PC-3 (cell line): ENCODE results near the gene CD40. TPM values are rescaled to one million over a fixed set of nuclear protein-coding genes. Genes with fewer than 3 reads are reported as not detected.

ENCODE experiments used
- ATAC-seq: fragments of 200-7000 bp; cut with Tn5 transposase; 2 replicates; pipeline ENCODE4 v1.9.1; 2020; ENCODE audit warnings: mild to moderate bottlenecking, moderate library complexity
- BruUV-seq: library from RNA; stranded (reverse); fragments of 400-500 nt; replicated peaks from 2 replicates; lab custom pipeline; 2021; lab: Mats Ljungman, UMichigan
- CTCF ChIA-PET: fragments of 300-600 bp; sonication (Branson Sonifier 250); formaldehyde crosslinking; loops from one replicate; lab custom pipeline; 2022; ENCODE audit warnings: antibody characterized with exemption; lab: Charles Lee
- POLR2A ChIA-PET: fragments of 300-600 bp; sonication (Branson Sonifier 250); formaldehyde crosslinking; loops from one replicate; lab custom pipeline; 2022; ENCODE audit warnings: antibody characterized with exemption; ENCODE audit not compliant: unreplicated experiment; lab: Charles Lee
- DNase-seq: peaks from one replicate; pipeline ENCODE4 v3.0.0-alpha.2; 2015
- H2AFZ ChIP-seq: fragments of 300-600 bp; sonication (generic); 2 replicates; pipeline ENCODE4 v1.6.0; 2016; ENCODE audit warnings: antibody characterized with exemption, low read length
- H3F3A ChIP-seq: fragments of 300-600 bp; sonication (generic); one replicate; pipeline ENCODE4 v1.6.0; 2017; ENCODE audit warnings: antibody characterized with exemption, low read length, control low read depth, mild to moderate bottlenecking; ENCODE audit not compliant: unreplicated experiment
- H3K27ac ChIP-seq: fragments of 300-600 bp; sonication (generic); 2 replicates; pipeline ENCODE4 v1.5.1; 2016; ENCODE audit warnings: mild to moderate bottlenecking, low read length
- H3K27me3 ChIP-seq: fragments of 300-600 bp; sonication (generic); 2 replicates; pipeline ENCODE4 v1.6.1; 2016; ENCODE audit warnings: low read length, mixed read lengths
- H3K36me3 ChIP-seq: fragments of 300-600 bp; sonication (generic); 2 replicates; pipeline ENCODE4 v1.6.1; 2016; ENCODE audit warnings: low read depth, mixed run types, low read length, mixed read lengths
- H3K4me1 ChIP-seq: fragments of 300-600 bp; sonication (generic); 2 replicates; pipeline ENCODE4 v1.5.1; 2016; ENCODE audit warnings: low read length; ENCODE audit not compliant: insufficient read depth
- H3K4me2 ChIP-seq: fragments of 300-600 bp; sonication (generic); 2 replicates; pipeline ENCODE4 v1.6.0; 2016; ENCODE audit warnings: low read length
- H3K4me3 ChIP-seq: fragments of 300-600 bp; sonication (generic); 2 replicates; pipeline ENCODE4 v1.5.1; 2016; ENCODE audit warnings: mild to moderate bottlenecking, low read length, mixed read lengths
- H3K79me2 ChIP-seq: fragments of 300-600 bp; sonication (generic); 2 replicates; pipeline ENCODE4 v1.6.1; 2017; ENCODE audit warnings: low read length, mixed read lengths
- H3K9ac ChIP-seq: fragments of 300-600 bp; sonication (generic); 2 replicates; pipeline ENCODE4 v1.6.0; 2016; ENCODE audit warnings: mild to moderate bottlenecking, low read length
- H3K9me2 ChIP-seq: fragments of 300-600 bp; sonication (generic); replicated peaks from 2 replicates; pipeline ENCODE4 v1.6.1; 2016; ENCODE audit warnings: mixed run types, low read length, mixed read lengths
- H3K9me3 ChIP-seq: fragments of 300-600 bp; sonication (generic); 2 replicates; pipeline ENCODE4 v1.6.1; 2016; ENCODE audit warnings: low read length, mixed read lengths
- H4K20me1 ChIP-seq: fragments of 300-600 bp; sonication (generic); 2 replicates; pipeline ENCODE4 v1.6.1; 2016; ENCODE audit warnings: low read length, mixed read lengths
- CTCF ChIP-seq: fragments of 300-600 bp; sonication (generic); conservative IDR thresholded peaks from 2 replicates; pipeline ENCODE4 v1.5.1; 2017; ENCODE audit warnings: antibody characterized with exemption, low read depth, mild to moderate bottlenecking, low read length
- EZH2 ChIP-seq: fragments of 300-600 bp; sonication (generic); IDR thresholded peaks from one replicate; pipeline ENCODE4 v1.6.1; 2017; ENCODE audit warnings: antibody characterized with exemption, mild to moderate bottlenecking, low read length; ENCODE audit not compliant: unreplicated experiment
- EZH2phosphoT487 ChIP-seq: fragments of 300-600 bp; sonication (generic); IDR thresholded peaks from 2 replicates; pipeline ENCODE4 v1.6.1; 2018; ENCODE audit warnings: mild to moderate bottlenecking, antibody characterized with exemption, low read length, borderline replicate concordance
- intact Hi-C: fragments of 100-400 bp; cut with micrococcal nuclease; formaldehyde crosslinking; loops from 2 replicates; pipeline ENCODE4 v1.9.0; 2023
- total RNA-seq: library from RNA; depleted of rRNA; stranded (reverse); fragments of >200 nt; gene quantifications from 2 replicates; pipeline ENCODE4 v1.2.3, GENCODE V29; 2014

Gene CD40
- total RNA-seq, 1 experiment from 2014 or later: 4.6 TPM

- H4K20me1 ChIP-seq: no peaks in the 10 kb centered on the region
- H3K27ac ChIP-seq: no peak overlapping the region
- no TSS peak for BruUV-seq
- no peak overlapping the region for H2AFZ ChIP-seq
- TF ChIP-seq EZH2 (no peak), EZH2phosphoT487 (no peak), CTCF (no peak)
- no peaks in the 10 kb centered on the region for H3K79me2 ChIP-seq
- intact Hi-C loops: no loop called here
- H3K36me3 ChIP-seq: no peaks in the 10 kb centered on the region
- no peaks in the 10 kb centered on the region for H3K9me3 ChIP-seq
- peaks cover 71% of the 10 kb centered on the region for H3K27me3 ChIP-seq
- H3K9me2 ChIP-seq: no peaks in the 10 kb centered on the region
- ChIA-PET POLR2A (no interaction called here), CTCF (no interaction called here)
- no peak overlapping the region for H3K4me2 ChIP-seq
- ATAC-seq (no peak), DNase-seq (no peak)
- no peaks in the 10 kb centered on the region for H3K4me1 ChIP-seq
- H3K9ac ChIP-seq: no peak overlapping the region
- H3K4me3 ChIP-seq: no peak overlapping the region
- no peaks in the 10 kb centered on the region for H3F3A ChIP-seq
Observed at GRCh38 chr20:46139908-46140482, 21.9 kb downstream of the CD40 start.

DNA sequence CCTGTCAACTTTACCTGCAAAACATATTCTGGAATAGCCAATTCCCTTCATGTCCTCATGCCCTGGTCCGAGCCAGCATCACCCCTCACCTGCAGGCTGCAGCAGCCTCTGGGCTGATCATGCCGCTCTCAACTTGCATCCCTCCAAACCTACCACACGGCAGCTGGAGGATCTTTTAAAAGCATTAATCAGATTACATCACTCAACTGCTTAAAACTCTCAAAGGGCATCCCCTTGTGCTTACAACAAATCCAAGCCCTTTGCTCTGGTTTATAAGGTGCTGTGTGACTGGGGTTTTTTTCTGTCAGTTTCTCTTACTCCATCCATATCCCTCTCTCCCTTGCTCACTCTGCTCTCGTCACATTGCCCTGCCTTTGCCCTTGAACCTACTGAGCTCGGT, 24.0 kb downstream of the CD40 start:
- Histone ChIP-seq H3K27me3 (peaks cover 59% of the 10 kb centered on the region), H3K4me2 (no peak overlapping the region), H3K9ac (no peak overlapping the region), H3K9me2 (no peaks in the 10 kb centered on the region), H3K4me1 (no peaks in the 10 kb centered on the region), H3K79me2 (no peaks in the 10 kb centered on the region), H3K9me3 (no peaks in the 10 kb centered on the region), H2AFZ (no peak overlapping the region), H3K27ac (no peak overlapping the region), H3F3A (no peaks in the 10 kb centered on the region), H3K36me3 (no peaks in the 10 kb centered on the region), H3K4me3 (no peak overlapping the region), H4K20me1 (no peaks in the 10 kb centered on the region)
- ATAC-seq (no peak), DNase-seq (no peak)
- BruUV-seq: no TSS peak
- CTCF ChIA-PET: no interaction called here
- intact Hi-C loops: no loop called here
- TF ChIP-seq CTCF (no peak), EZH2 (no peak), EZH2phosphoT487 (no peak)
- POLR2A ChIA-PET: no interaction called here

DNA sequence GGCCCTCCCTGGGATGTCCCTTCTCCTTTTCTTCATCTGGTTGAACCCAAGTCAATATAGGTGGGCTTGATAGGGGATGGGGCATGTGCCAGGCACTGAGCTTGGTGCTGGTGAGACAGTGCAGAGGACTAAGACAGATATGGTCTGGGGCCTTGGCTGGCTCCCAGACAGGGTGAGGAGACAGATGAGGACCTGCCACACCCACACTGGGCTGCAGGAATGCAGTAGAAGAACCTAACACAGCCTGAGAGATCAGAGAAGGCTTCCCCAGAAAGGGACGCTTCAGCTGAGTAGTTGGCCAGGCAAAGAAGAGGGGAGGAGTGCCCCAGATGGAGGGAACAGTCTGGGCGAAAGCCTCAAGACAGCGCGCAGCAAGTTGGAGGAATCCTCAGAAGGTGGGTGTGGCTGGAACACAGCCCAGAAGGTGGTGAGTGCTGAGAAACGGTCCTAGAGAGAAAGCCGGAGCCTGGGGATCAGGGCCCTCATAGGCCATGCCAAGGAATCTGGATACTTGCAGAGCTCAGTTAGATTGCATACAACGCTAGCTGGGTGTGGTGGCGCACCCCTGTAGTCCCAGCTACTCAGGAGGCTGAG, 26.4 kb downstream of the CD40 start:
- H3K79me2 ChIP-seq: no peaks in the 10 kb centered on the region
- H3K4me1 ChIP-seq: no peaks in the 10 kb centered on the region
- H4K20me1 ChIP-seq: no peaks in the 10 kb centered on the region
- CTCF ChIA-PET: no interaction called here
- H3K4me3 ChIP-seq: no peak overlapping the region
- TF ChIP-seq EZH2: no peak
- TF ChIP-seq CTCF: no peak
- TF ChIP-seq EZH2phosphoT487: no peak
- no peak overlapping the region for H3K4me2 ChIP-seq
- POLR2A ChIA-PET: no interaction called here
- H3K27me3 ChIP-seq: peaks cover 36% of the 10 kb centered on the region
- no peaks in the 10 kb centered on the region for H3F3A ChIP-seq
- BruUV-seq: no TSS peak
- DNase-seq: no peak
- intact Hi-C loops: no loop called here
- no peaks in the 10 kb centered on the region for H3K9me2 ChIP-seq
- H3K36me3 ChIP-seq: no peaks in the 10 kb centered on the region
- no peaks in the 10 kb centered on the region for H3K9me3 ChIP-seq
- H3K27ac ChIP-seq: no peak overlapping the region
- no peak overlapping the region for H2AFZ ChIP-seq
- H3K9ac ChIP-seq: no peak overlapping the region
- no peak for ATAC-seq
